ENCODE results near the gene BRF1. TPM values are rescaled to one million over a fixed set of nuclear protein-coding genes. Genes with fewer than 3 reads are reported as not detected.

BRF1 gene
- total and polyA plus RNA-seq, 8 donors = 13.6 to 50.2 (median 20.4) TPM

- peaks cover 0 to 17% (median 0%) of the 10 kb centered on the region in 3 donors for H3K36me3 ChIP-seq
- intact Hi-C loops (cut with DNase I) = no loop called here
- H3K27ac ChIP-seq = no peak overlapping the region
- H3K9me3 ChIP-seq = no peaks in the 10 kb centered on the region
- 94 to 95% methylated on average over 23 of the region's 23 CpGs for WGBS, 2 donors
- no peaks in the 10 kb centered on the region for H3K4me1 ChIP-seq
- no peak for ATAC-seq
- no peak for TF ChIP-seq CTCF (IDR thresholded peaks at IDR 0.05)
- no peak overlapping the region for H3K4me3 ChIP-seq
- FAIRE-seq = no peak
- no peaks in the 10 kb centered on the region for H3K27me3 ChIP-seq
- DNase-seq = peak in 1 of 6 donors; percentile 72
Observed at GRCh38 chr14:105211086-105211757, 89.6 kb downstream of the BRF1 start.

- Histone ChIP-seq H3K4me1 (peaks cover 5 to 6% (median 6%) of the 10 kb centered on the region in 3 donors), H3K27ac (no peak overlapping the region), H3K4me3 (no peak overlapping the region), H3K36me3 (peaks cover 0 to 17% (median 0%) of the 10 kb centered on the region in 3 donors), H3K27me3 (no peaks in the 10 kb centered on the region), H3K9me3 (no peaks in the 10 kb centered on the region)
- DNase-seq (peak in 1 of 6 donors; percentile 75), ATAC-seq (no peak), FAIRE-seq (no peak)
- 81 to 88% methylated on average over 26 to 30 of the region's 30 CpGs for WGBS, 2 donors
- intact Hi-C loops (cut with DNase I) = no loop called here
- no peak for TF ChIP-seq CTCF (IDR thresholded peaks at IDR 0.05)
Observed at GRCh38 chr14:105210266-105211025, 90.4 kb downstream of the BRF1 start.

- Histone ChIP-seq H3K4me1 (peaks cover 13 to 14% (median 14%) of the 10 kb centered on the region in 3 donors), H3K27me3 (no peaks in the 10 kb centered on the region), H3K9me3 (no peaks in the 10 kb centered on the region), H3K36me3 (peaks cover 0 to 17% (median 0%) of the 10 kb centered on the region in 3 donors), H3K27ac (no peak overlapping the region), H3K4me3 (no peak overlapping the region)
- intact Hi-C loops (cut with DNase I) = no loop called here
- ATAC-seq (no peak), FAIRE-seq (no peak), DNase-seq (peak in 1 of 6 donors; percentile 74)
- 94 to 97% methylated on average over 13 to 16 of the region's 16 CpGs for WGBS, 2 donors
- TF ChIP-seq CTCF (IDR thresholded peaks at IDR 0.05) = no peak
Observed at GRCh38 chr14:105209646-105210045, 91.2 kb downstream of the BRF1 start.

- H3K27me3 ChIP-seq = no peaks in the 10 kb centered on the region
- no peak for TF ChIP-seq CTCF (IDR thresholded peaks at IDR 0.05)
- H3K36me3 ChIP-seq = peaks cover 0 to 17% (median 0%) of the 10 kb centered on the region in 3 donors
- no peak overlapping the region for H3K4me3 ChIP-seq
- H3K9me3 ChIP-seq = no peaks in the 10 kb centered on the region
- intact Hi-C loops (cut with DNase I) = no loop called here
- DNase-seq (no peak), FAIRE-seq (no peak), ATAC-seq (no peak)
- H3K27ac ChIP-seq = no peak overlapping the region
- 94 to 96% methylated on average over 8 of the region's 8 CpGs for WGBS, 2 donors
- peaks cover 14 to 20% (median 17%) of the 10 kb centered on the region in 3 donors for H3K4me1 ChIP-seq
Observed at GRCh38 chr14:105209091-105209490, 91.7 kb downstream of the BRF1 start.

GRCh38 chr14:105208738-105209075 lies 92.1 kb downstream of the BRF1 start:
- DNase-seq (peak in 1 of 6 donors; percentile 60), FAIRE-seq (no peak)
- WGBS, 2 donors = 95 to 99% methylated on average over 12 of the region's 12 CpGs

More at GRCh38 chr14:105208738-105209075, 92.1 kb downstream of the BRF1 start:
- H3K9me3 ChIP-seq = no peaks in the 10 kb centered on the region
- H3K27me3 ChIP-seq = no peaks in the 10 kb centered on the region
- no peak overlapping the region for H3K27ac ChIP-seq
- intact Hi-C loops (cut with DNase I) = no loop called here
- ATAC-seq = no peak
- TF ChIP-seq CTCF (IDR thresholded peaks at IDR 0.05) = no peak
- H3K4me1 ChIP-seq = peaks cover 14 to 23% (median 21%) of the 10 kb centered on the region in 3 donors
- no peak overlapping the region for H3K4me3 ChIP-seq
- peaks cover 0 to 17% (median 0%) of the 10 kb centered on the region in 3 donors for H3K36me3 ChIP-seq

All from pancreas (tissue), 10 donors.